ENCODE data around the gene FXYD1.

GRCh38 chr19:35128398-35129057, 10.1 kb upstream of the FXYD1 start:
- no peak for TF ChIP-seq EZH2phosphoT487 (IDR thresholded peaks at IDR 0.05; ENCODE audit: insufficient read depth, low read depth)
- no peak for TF ChIP-seq EZH2 (IDR thresholded peaks at IDR 0.05; ENCODE audit: insufficient read depth, poor library complexity, severe bottlenecking)

Data from GM23248 (cell line).